Stimulated activated CD4-positive, alpha-beta T cell treated with anti-CD3 and anti-CD28 coated beads, Interleukin-1b, Interleukin-23, amount 100 ng/mL, for 1 hour (primary cell): ENCODE data around the gene OGFRL1.
"Not testable (repeated sequence)": the region's sequence is repeated elsewhere in the genome, so short reads cannot be mapped to it uniquely, and the experiment has no call there.

ENCODE experiments used
- DNase-seq, 2 donors: peaks; one replicate each; pipeline ENCODE4 v3.0.0-alpha.2; 2020; ENCODE audit warnings: low read depth in 2 of 2

OGFRL1 gene

GRCh38 chr6:71288228-71289038, at the start of gene OGFRL1:
TSS of gene OGFRL1 (plus strand) at chr6:71288811. CDS start at chr6:71288937, 126 bp downstream.
- peak; percentile 7 to 34 for DNase-seq

- DNase-seq: no peak
These were observed 48.9 kb upstream of the OGFRL1 start for GRCh38 chr6:71239694-71240093.

- no peak for DNase-seq
These were observed 43.2 kb upstream of the OGFRL1 start for GRCh38 chr6:71245265-71246049.

DNA sequence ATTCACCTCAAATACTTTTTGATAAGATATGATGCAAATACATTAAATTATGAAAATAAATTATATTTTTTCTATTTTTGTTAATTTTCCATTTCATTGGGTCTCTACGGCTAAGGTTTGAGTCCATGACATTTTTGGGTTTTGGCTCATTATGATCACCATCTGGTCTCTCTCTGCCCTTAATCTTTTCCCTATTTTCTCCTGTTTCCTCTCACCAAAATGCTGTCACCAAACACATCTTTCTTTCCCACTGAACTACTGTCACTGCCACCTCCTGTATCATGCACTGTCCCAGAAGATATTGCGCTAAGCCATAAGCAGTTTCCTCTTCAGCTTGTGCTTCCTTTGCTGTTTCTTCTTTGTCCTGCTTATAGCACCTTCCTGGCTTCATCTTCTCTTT, 42.0 kb upstream of the OGFRL1 start:
- DNase-seq: no peak

DNA sequence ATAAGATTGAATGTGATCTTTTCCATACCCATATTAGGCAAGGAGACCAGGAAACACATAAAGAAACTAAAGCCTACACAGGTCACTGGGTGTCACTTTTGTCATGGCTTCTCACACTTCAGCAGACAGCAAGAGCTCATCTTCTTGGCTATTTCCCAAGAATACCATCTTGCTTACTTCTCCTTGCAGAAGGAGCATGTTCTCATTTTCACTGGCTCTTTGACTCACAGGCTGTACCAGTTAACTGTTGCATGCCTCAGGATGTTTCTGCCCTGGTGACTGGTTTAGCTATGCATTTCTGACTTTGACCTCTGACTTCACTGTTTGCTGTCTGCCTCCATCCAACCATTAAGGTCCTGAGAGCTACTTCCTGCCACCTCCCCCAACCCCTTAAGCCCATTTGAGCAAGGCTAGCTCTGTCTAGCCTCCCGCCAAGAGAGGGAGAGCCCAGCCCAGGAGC, 40.3 kb upstream of the OGFRL1 start:
- DNase-seq: no peak

GRCh38 chr6:71248878-71249544, 39.6 kb upstream of the OGFRL1 start:
- no peak for DNase-seq

DNA sequence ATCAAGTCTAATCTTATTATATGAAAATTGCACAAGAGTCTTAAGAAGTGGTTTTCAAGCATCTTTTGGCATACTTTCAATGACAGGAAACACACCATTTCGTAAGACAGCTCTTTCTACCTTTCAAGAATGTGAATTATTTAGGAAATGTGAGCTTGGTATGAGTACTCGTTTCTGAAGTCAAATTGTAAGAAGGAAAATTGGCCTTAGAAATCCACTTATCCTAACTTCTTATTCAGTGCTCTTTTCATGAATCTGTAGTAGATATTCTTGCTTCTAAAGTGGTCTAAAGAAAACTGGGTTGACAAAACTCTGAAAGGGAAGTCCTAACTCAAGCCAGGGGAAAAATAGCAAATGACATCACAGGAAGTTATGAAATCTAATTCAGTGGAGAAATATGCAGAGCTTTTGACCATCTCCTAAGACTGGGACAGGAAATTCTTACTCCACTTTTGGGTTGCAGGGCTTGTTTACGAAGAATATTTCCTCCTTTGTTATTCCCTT, 38.5 kb upstream of the OGFRL1 start:
- DNase-seq: no peak

DNA sequence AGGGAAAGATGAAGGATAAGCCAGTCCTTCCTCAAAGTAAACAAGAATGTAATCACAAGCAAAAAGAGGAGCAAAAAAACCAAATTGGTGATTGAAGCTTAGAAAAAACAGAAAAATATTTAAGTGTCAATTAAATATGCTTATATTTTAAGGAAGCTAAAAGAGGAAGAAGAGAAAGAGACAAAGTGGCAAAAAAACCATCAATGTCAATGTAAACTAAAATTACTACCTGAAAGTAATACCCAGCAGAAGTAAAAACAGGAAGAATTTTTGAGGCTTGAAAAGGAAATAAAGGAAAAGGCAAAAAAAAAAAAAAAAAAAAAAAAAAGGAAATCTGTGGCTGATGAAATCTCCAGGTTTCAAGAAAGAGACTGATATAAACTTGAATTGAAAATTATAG, 36.2 kb upstream of the OGFRL1 start:
- DNase-seq: no peak

GRCh38 chr6:71252960-71253359, 35.7 kb upstream of the OGFRL1 start:
- DNase-seq: no peak

DNA sequence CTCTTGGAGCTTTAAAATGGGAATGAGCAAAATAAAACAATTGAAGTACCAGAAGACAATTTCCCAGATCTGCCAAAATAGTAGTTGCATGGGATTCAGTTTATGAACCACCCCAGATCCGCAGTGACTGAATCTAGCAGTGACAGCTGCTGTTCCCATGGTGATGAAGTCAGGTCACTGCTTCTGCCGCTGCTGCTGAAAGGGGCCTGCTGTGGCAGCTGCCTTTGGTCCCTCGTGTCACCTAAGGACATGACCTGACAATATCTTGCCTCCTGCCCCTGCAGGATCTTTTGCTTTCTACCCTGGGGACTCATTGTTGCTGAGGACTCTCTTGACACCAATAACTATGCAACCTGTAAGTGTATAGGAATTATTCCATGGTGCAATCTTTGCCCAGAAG, 34.3 kb upstream of the OGFRL1 start:
- DNase-seq: no peak

GRCh38 chr6:71258078-71258866, 30.3 kb upstream of the OGFRL1 start:
- no peak for DNase-seq

DNA sequence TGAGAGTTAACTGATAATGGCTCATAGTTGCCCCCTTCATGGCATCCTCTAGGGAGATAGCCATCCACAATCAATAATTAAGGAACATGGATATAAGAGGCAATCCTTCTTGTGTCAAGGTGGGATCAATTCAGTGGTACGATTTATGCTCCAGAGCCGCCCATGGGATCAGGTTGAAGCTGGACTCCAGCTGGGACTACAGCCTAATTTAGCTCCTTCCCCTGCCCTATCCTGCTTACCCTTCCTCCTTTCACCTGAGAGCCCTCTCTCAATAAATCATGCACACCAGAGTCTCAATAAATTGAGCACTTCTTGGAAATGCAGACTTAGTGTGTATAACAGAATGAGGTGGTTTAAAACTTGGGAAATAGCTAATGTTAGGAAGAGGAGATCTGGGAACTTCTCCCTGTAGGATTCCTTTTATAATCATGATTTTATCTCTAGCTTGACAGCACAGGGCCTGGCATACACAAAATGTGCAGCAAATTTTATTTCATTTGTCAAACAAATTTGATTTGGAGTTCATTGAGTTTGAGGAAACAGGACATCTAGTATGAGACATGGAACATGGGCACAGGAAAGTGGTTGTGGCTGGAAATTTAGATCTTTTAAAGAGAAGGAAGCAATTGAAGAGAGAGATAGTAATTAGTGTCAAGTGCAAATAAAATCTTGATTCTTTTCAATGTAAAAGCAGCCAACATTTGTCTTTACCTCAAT, 28.6 kb upstream of the OGFRL1 start:
- no peak for DNase-seq

DNA sequence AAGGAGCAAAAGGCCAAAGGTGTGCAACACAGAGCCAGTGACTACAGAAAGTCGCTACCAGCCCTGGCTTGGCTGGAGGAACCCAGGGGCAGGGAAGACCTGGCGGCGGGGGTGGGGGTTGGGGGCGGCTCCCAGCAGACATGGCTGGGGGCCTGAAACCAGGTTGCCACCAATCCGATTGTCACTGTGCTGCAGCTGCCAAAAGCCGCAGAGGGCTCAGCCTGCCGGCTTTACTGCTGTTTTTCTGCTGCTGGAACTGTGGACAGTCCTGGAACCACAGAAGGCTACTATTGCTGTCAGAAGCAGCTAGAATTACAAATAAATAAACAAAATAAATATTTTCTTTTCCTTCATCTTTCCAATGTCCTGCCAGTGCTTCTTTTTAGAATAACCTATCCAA, 25.7 kb upstream of the OGFRL1 start:
- no peak for DNase-seq

DNA sequence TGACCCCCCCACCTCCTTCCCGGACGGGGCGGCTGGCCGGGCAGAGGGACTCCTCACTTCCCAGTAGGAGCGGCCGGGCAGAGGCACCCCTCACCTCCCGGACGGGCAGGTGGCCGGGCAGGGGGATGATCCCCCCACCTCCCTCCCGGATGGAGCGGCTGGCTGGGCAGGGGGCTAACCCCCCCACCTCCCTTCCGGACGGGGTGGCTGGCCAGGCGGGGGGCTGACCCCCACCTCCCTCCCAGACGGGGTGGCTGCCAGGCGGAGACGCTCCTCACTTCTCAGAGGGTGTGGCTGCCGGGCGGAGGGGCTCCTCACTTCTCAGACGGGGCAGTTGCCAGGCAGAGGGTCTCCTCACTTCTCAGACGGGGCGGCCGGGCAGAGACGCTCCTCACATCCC, 22.2 kb upstream of the OGFRL1 start:
- DNase-seq: not testable (repeated sequence)

- DNase-seq: no peak
These were observed 19.7 kb upstream of the OGFRL1 start for GRCh38 chr6:71268735-71269437.

DNA sequence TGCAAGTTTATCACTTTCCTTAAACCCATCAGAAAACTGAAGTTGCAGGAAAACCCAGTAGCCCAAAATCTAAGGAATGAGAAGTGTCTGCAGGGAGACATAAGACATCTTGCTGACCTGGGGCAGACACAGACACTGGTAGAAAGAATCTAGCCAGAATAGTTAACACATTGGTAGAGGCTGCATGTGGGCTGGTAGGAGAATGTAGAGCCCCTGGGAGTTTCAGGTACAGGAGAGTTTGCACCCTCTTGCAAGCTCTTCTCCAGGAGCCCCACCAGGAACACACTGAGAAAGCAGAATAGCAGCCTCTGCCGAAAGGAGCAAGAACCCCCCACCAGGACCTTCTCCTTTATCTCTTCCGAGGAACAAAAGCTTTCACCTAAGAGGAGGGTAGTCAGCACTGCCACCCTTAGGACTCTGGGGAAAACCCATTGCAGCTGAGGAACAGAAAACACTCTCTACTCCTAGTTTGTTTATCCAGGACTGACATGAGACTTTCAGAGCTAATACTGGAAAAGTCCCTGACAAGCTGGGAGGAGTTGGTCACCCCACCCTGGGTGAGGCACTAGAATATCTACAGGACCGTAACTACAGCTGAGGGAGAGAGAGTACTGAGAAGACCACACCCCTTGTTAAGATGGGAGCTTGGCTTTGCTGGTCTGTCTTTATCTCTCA, 10.5 kb upstream of the OGFRL1 start:
- no peak for DNase-seq

- DNase-seq: no peak
These were observed 9.3 kb upstream of the OGFRL1 start for GRCh38 chr6:71279321-71279720.

GRCh38 chr6:71279740-71280139, 8.9 kb upstream of the OGFRL1 start:
- DNase-seq: no peak

- no peak for DNase-seq
These were observed 7.9 kb upstream of the OGFRL1 start for GRCh38 chr6:71280701-71281100.

GRCh38 chr6:71284785-71285184, 3.8 kb upstream of the OGFRL1 start:
- DNase-seq: no peak
